Neural cell (in vitro differentiated cells): ENCODE measurements around the gene IQGAP1. TPM values are rescaled to one million over a fixed set of nuclear protein-coding genes. Genes with fewer than 3 reads are reported as not detected.

Experiments used
- H2AFZ ChIP-seq: fragments of 200-600, 300-800 bp; sonication (generic), shearing (Covaris generic); 2 replicates; pipeline ENCODE4 v1.6.0; 2014; ENCODE audit warnings: low read depth, mild to moderate bottlenecking, antibody characterized with exemption, low read length, moderate library complexity
- H3F3A ChIP-seq: fragments of 200-600 bp; shearing (Covaris generic); 2 replicates; pipeline ENCODE4 v1.6.1; 2016; ENCODE audit warnings: mild to moderate bottlenecking, moderate library complexity, mixed read lengths, antibody characterized with exemption, low read length; ENCODE audit not compliant: insufficient read depth, poor library complexity, severe bottlenecking
- H3K27ac ChIP-seq: fragments of 200-600, 300-800 bp; sonication (generic), shearing (Covaris generic); 2 replicates; pipeline ENCODE4 v1.5.1; 2014; ENCODE audit warnings: mild to moderate bottlenecking, low read length, moderate library complexity
- H3K27me3 ChIP-seq: fragments of 300-800, 200-600 bp; sonication (generic), shearing (Covaris generic); 2 replicates; pipeline ENCODE4 v1.6.0; 2014; ENCODE audit warnings: mild to moderate bottlenecking, low read depth, low read length, moderate library complexity; ENCODE audit not compliant: insufficient read depth
- H3K36me3 ChIP-seq: fragments of 300-800, 200-600 bp; sonication (generic), shearing (Covaris generic); 2 replicates; pipeline ENCODE4 v1.5.1; 2014; ENCODE audit warnings: mild to moderate bottlenecking, antibody characterized with exemption, low read length, moderate library complexity; ENCODE audit not compliant: insufficient read depth
- H3K4me2 ChIP-seq: fragments of 300-800, 200-600 bp; sonication (generic), shearing (Covaris generic); 2 replicates; pipeline ENCODE4 v1.6.0; 2014; ENCODE audit warnings: mild to moderate bottlenecking, low read length
- H3K4me3 ChIP-seq: fragments of 300-800, 200-600 bp; sonication (generic), shearing (Covaris generic); 2 replicates; pipeline ENCODE4 v1.5.1; 2014; ENCODE audit warnings: mild to moderate bottlenecking, low read length, moderate library complexity
- H3K79me2 ChIP-seq: fragments of 200-600 bp; shearing (Covaris generic); replicated peaks from 2 replicates; pipeline ENCODE4 v1.6.0; 2014; ENCODE audit warnings: mild to moderate bottlenecking, low read length, moderate library complexity; ENCODE audit not compliant: insufficient read depth
- H3K9ac ChIP-seq: fragments of 300-800, 200-600 bp; sonication (generic), shearing (Covaris generic); 2 replicates; pipeline ENCODE4 v1.6.1; 2016; ENCODE audit warnings: mild to moderate bottlenecking, low read length, mixed read lengths
- H3K9me2 ChIP-seq: fragments of 200-600 bp; shearing (Covaris generic); 2 replicates; pipeline ENCODE4 v1.6.1; 2016; ENCODE audit warnings: mild to moderate bottlenecking, low read length, mixed read lengths; ENCODE audit not compliant: insufficient read depth
- H3K9me3 ChIP-seq: fragments of 200-600, 300-800 bp; sonication (generic), shearing (Covaris generic); 2 replicates; pipeline ENCODE4 v1.6.1; 2016; ENCODE audit warnings: mild to moderate bottlenecking, mixed run types, low read length, moderate library complexity, mixed read lengths
- H4K20me1 ChIP-seq: fragments of 200-600 bp; shearing (Covaris generic); 2 replicates; pipeline ENCODE4 v1.6.1; 2016; ENCODE audit warnings: mild to moderate bottlenecking, mixed run types; ENCODE audit not compliant: insufficient read depth
- CTCF ChIP-seq: fragments of 450-650 bp; IDR thresholded peaks from 2 replicates; pipeline ENCODE4 v1.5.1; 2014; ENCODE audit warnings: antibody characterized with exemption, mild to moderate bottlenecking, moderate library complexity; ENCODE audit not compliant: poor library complexity, severe bottlenecking
- EP300 ChIP-seq: fragments of 450-650 bp; conservative IDR thresholded peaks from 2 replicates; pipeline ENCODE4 v1.6.1; 2014; ENCODE audit warnings: antibody characterized with exemption, mild to moderate bottlenecking, moderate library complexity; ENCODE audit not compliant: poor library complexity, severe bottlenecking
- EZH2 ChIP-seq: fragments of 200-600, 300-800 bp; shearing (Covaris generic), sonication (generic); IDR thresholded peaks from 2 replicates; pipeline ENCODE4 v1.6.1; 2014; ENCODE audit warnings: antibody characterized with exemption, low read length, borderline replicate concordance, mild to moderate bottlenecking; ENCODE audit not compliant: insufficient read depth, poor library complexity, severe bottlenecking
- MXI1 ChIP-seq: fragments of 450-650 bp; conservative IDR thresholded peaks from 2 replicates; pipeline ENCODE4 v1.6.1; 2014; ENCODE audit warnings: antibody characterized with exemption, mild to moderate bottlenecking; ENCODE audit not compliant: poor library complexity, severe bottlenecking
- POLR2AphosphoS5 ChIP-seq: IDR thresholded peaks from 2 replicates; pipeline ENCODE4 v1.6.1; 2012
- RAD21 ChIP-seq: fragments of 450-650 bp; conservative IDR thresholded peaks from 2 replicates; pipeline ENCODE4 v1.6.1; 2014; ENCODE audit warnings: antibody characterized with exemption, mild to moderate bottlenecking, moderate library complexity
- SMC3 ChIP-seq: fragments of 450-650 bp; conservative IDR thresholded peaks from 2 replicates; pipeline ENCODE4 v1.6.1; 2014; ENCODE audit warnings: antibody characterized with exemption, mild to moderate bottlenecking, moderate library complexity; ENCODE audit not compliant: poor library complexity
- TAF1 ChIP-seq: IDR thresholded peaks from 2 replicates; pipeline ENCODE4 v1.6.1; 2012; ENCODE audit warnings: low read depth
- polyA plus RNA-seq: library from polyadenylated mRNA; depleted of rRNA; stranded (reverse); fragments of >200 nt; gene quantifications from 2 replicates; pipeline ENCODE4 v1.2.3, GENCODE V29; 2014
- TF ChIP-seq, protein P1 (sequence below): IDR thresholded peaks from 2 replicates; pipeline ENCODE4 v1.6.1; 2012; ENCODE audit warnings: borderline replicate concordance

The IQGAP1 gene
- polyA plus RNA-seq, 1 donor from 2014 or later = 16.6 TPM

DNA sequence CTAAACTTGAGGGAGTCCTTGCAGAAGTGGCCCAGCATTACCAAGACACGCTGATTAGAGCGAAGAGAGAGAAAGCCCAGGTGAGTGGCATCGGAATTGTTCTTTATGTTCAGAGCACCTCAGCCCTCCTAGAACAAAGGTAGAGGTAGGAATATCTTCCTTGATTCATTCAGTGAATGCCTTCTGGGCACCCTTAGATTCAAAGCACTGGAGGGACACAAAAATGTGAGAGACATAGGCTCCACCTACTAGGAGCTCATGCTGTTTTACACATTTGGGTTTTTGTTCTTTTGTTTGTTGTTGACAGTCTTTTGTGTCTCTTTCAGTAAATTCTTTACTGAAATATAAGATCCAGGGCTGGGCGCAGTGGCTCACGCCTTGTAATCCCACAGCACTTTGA lies 68.2 kb downstream of the IQGAP1 start:
- H3K36me3 ChIP-seq = no peaks in the 10 kb centered on the region

GRCh38 chr15:90458061-90458460 lies 70.0 kb downstream of the IQGAP1 start:
- no peak overlapping the region for H2AFZ ChIP-seq
- TF ChIP-seq RAD21 (no peak), EZH2 (no peak), POLR2AphosphoS5 (no peak), MXI1 (no peak), TAF1 (no peak), CTCF (no peak), EP300 (no peak), SMC3 (no peak)
- TF ChIP-seq, protein P1, sequence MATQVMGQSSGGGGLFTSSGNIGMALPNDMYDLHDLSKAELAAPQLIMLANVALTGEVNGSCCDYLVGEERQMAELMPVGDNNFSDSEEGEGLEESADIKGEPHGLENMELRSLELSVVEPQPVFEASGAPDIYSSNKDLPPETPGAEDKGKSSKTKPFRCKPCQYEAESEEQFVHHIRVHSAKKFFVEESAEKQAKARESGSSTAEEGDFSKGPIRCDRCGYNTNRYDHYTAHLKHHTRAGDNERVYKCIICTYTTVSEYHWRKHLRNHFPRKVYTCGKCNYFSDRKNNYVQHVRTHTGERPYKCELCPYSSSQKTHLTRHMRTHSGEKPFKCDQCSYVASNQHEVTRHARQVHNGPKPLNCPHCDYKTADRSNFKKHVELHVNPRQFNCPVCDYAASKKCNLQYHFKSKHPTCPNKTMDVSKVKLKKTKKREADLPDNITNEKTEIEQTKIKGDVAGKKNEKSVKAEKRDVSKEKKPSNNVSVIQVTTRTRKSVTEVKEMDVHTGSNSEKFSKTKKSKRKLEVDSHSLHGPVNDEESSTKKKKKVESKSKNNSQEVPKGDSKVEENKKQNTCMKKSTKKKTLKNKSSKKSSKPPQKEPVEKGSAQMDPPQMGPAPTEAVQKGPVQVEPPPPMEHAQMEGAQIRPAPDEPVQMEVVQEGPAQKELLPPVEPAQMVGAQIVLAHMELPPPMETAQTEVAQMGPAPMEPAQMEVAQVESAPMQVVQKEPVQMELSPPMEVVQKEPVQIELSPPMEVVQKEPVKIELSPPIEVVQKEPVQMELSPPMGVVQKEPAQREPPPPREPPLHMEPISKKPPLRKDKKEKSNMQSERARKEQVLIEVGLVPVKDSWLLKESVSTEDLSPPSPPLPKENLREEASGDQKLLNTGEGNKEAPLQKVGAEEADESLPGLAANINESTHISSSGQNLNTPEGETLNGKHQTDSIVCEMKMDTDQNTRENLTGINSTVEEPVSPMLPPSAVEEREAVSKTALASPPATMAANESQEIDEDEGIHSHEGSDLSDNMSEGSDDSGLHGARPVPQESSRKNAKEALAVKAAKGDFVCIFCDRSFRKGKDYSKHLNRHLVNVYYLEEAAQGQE = no peak
- H3F3A ChIP-seq = no peaks in the 10 kb centered on the region
- no peaks in the 10 kb centered on the region for H3K9me3 ChIP-seq
- no peak overlapping the region for H3K4me3 ChIP-seq
- H3K36me3 ChIP-seq = no peaks in the 10 kb centered on the region
- no peak overlapping the region for H3K27ac ChIP-seq
- H3K9me2 ChIP-seq = no peaks in the 10 kb centered on the region
- no peak overlapping the region for H3K4me2 ChIP-seq
- no peak overlapping the region for H3K9ac ChIP-seq
- no peaks in the 10 kb centered on the region for H4K20me1 ChIP-seq
- no peaks in the 10 kb centered on the region for H3K27me3 ChIP-seq
- no peaks in the 10 kb centered on the region for H3K79me2 ChIP-seq

More for the DNA sequence above, 68.2 kb downstream of the IQGAP1 start:
- Histone ChIP-seq H3F3A (no peaks in the 10 kb centered on the region), H2AFZ (no peak overlapping the region), H3K4me2 (no peak overlapping the region), H3K79me2 (no peaks in the 10 kb centered on the region), H3K9me3 (no peaks in the 10 kb centered on the region), H3K9me2 (no peaks in the 10 kb centered on the region), H3K27ac (no peak overlapping the region), H3K9ac (no peak overlapping the region), H4K20me1 (no peaks in the 10 kb centered on the region), H3K27me3 (no peaks in the 10 kb centered on the region), H3K4me3 (no peak overlapping the region)
- TF ChIP-seq MXI1 (no peak), SMC3 (no peak), RAD21 (no peak), EZH2 (no peak), TAF1 (no peak), EP300 (no peak), POLR2AphosphoS5 (no peak), CTCF (no peak)
- TF ChIP-seq, protein P1 = no peak
